ENCODE data around the gene FOCAD. TPM values are rescaled to one million over a fixed set of nuclear protein-coding genes. Genes with fewer than 3 reads are reported as not detected.

The FOCAD gene
- total and polyA plus RNA-seq, 2 of the 8 experiments (the other 6 are each of a cell fraction or from before 2014, with no cell fraction given) = 22.0 to 38.4 TPM

- no peak overlapping the region for H2AFZ ChIP-seq (ENCODE audit: low read length)
- H4K8ac ChIP-seq (ENCODE audit: extremely low read depth, insufficient read depth, low read length) = no peak overlapping the region
- no peak overlapping the region for H2BK12ac ChIP-seq (ENCODE audit: low read depth, low read length)
- H3K79me1 ChIP-seq (ENCODE audit: low read depth, low read length) = no peaks in the 10 kb centered on the region
- H4K91ac ChIP-seq (replicated peaks; ENCODE audit: insufficient read length, low read length) = no peak overlapping the region
- H3K4me3 ChIP-seq (ENCODE audit: extremely low read depth in 1 of 4, insufficient read depth in 2 of 4, low read depth in 3 of 4, low read length in 4 of 4) = no peak overlapping the region
- no peak overlapping the region for H3K18ac ChIP-seq (ENCODE audit: extremely low read depth, low read length)
- no peak overlapping the region for H2BK120ac ChIP-seq (replicated peaks; ENCODE audit: low read depth, low read length)
- H3K79me2 ChIP-seq (ENCODE audit: control insufficient read depth in 1 of 2, insufficient read depth in 2 of 2, low read length in 2 of 2) = no peaks in the 10 kb centered on the region
- FAIRE-seq = no peak
- no peak overlapping the region for H3K4ac ChIP-seq (replicated peaks; ENCODE audit: insufficient read length, low read depth, low read length)
- DNase-seq (ENCODE audit: low read depth in 1 of 2, low spot score in 2 of 2) = no peak
- no peak overlapping the region for H2BK15ac ChIP-seq (ENCODE audit: low read length)
- no peak overlapping the region for H3K56ac ChIP-seq (replicated peaks; ENCODE audit: insufficient read length, low read depth, low read length)
- TF ChIP-seq TAF1 (IDR thresholded peaks at IDR 0.05; ENCODE audit: low read depth, low read length) (no peak), CBX5 (IDR thresholded peaks at IDR 0.05; ENCODE audit: low read depth, low read length) (no peak), SP2 (IDR thresholded peaks at IDR 0.05; ENCODE audit: low read length) (no peak), EZH2 (IDR thresholded peaks at IDR 0.05; ENCODE audit: low read depth, low read length, severe bottlenecking) (no peak), ASH2L (IDR thresholded peaks at IDR 0.05; ENCODE audit: low read length) (no peak), TEAD4 (IDR thresholded peaks at IDR 0.05; ENCODE audit: low read depth, low read length) (no peak), RFX5 (IDR thresholded peaks at IDR 0.05; ENCODE audit: borderline replicate concordance, low read depth, low read length) (no peak), BACH1 (IDR thresholded peaks at IDR 0.05; ENCODE audit: low read length) (no peak), E2F6 (IDR thresholded peaks at IDR 0.05) (no peak), KDM4A (IDR thresholded peaks at IDR 0.05; ENCODE audit: low read depth, low read length, severe bottlenecking) (no peak), SP1 (IDR thresholded peaks at IDR 0.05; ENCODE audit: low read depth, low read length) (no peak)
- no peak overlapping the region for H3K9ac ChIP-seq (replicated peaks in 1 of 4; ENCODE audit: extremely low read depth in 1 of 4, low read depth in 3 of 4, low read length in 3 of 4)
- H3K14ac ChIP-seq (ENCODE audit: insufficient read length) = no peak overlapping the region
- POLR2A ChIA-PET (ENCODE audit: partially characterized antibody) = no interaction called here
- H3K4me2 ChIP-seq (ENCODE audit: insufficient read depth in 1 of 2, low read depth in 2 of 2, low read length in 2 of 2) = no peak overlapping the region
- no peak overlapping the region for H4K5ac ChIP-seq (ENCODE audit: insufficient read length, low read depth, low read length)
- no peak overlapping the region for H3K23ac ChIP-seq (ENCODE audit: insufficient read length)
- no peaks in the 10 kb centered on the region for H3K23me2 ChIP-seq (ENCODE audit: low read depth, low read length)
- no peak overlapping the region for H3K27ac ChIP-seq (ENCODE audit: low read depth, low read length)
- no peaks in the 10 kb centered on the region for H3K9me3 ChIP-seq (ENCODE audit: insufficient read depth in 2 of 2, low read depth in 1 of 2, low read length in 1 of 2)
- no peaks in the 10 kb centered on the region for H3K27me3 ChIP-seq (replicated peaks in 1 of 4; ENCODE audit: control insufficient read depth in 3 of 4, extremely low read depth in 1 of 4, insufficient read depth in 3 of 4, low read length in 3 of 4)
- no peaks in the 10 kb centered on the region for H4K20me1 ChIP-seq (replicated peaks in 1 of 2; ENCODE audit: control insufficient read depth in 1 of 2, insufficient read depth in 2 of 2, low read length in 2 of 2)
- no peaks in the 10 kb centered on the region for H3K4me1 ChIP-seq (replicated peaks in 1 of 4; ENCODE audit: control insufficient read depth in 3 of 4, insufficient read depth in 4 of 4, low read length in 3 of 4)
- no peaks in the 10 kb centered on the region for H3K36me3 ChIP-seq (ENCODE audit: control insufficient read depth in 2 of 4, insufficient read depth in 4 of 4, low read length in 3 of 4)
- CTCF ChIA-PET (ENCODE audit: partially characterized antibody) = interaction anchor here (0.9 kb wide), 1 partner anchor 75 kb away, joined by 3 read pairs; no protein-coding TSS in a partner anchor
- no peak overlapping the region for H2BK20ac ChIP-seq (ENCODE audit: low read length)
- H2BK5ac ChIP-seq (ENCODE audit: low read depth, low read length) = no peak overlapping the region
- no peak overlapping the region for H2AK5ac ChIP-seq (ENCODE audit: low read depth, low read length)
These were observed 127.8 kb downstream of the FOCAD start for GRCh38 chr9:20811872-20812271.

All from H1 (cell line).